Stimulated activated CD8-positive, alpha-beta memory T cell treated with anti-CD3 and anti-CD28 coated beads, Interleukin-15, amount 100 ng/mL, for 24 hours (primary cell): ENCODE results near the gene PAQR3.

Experiments used
- DNase-seq: peaks from one replicate; pipeline ENCODE4 v3.0.0-alpha.2; 2020; ENCODE audit warnings: low read depth

PAQR3 gene

GRCh38 chr4:78862314-78862737, 76.9 kb downstream of the PAQR3 start:
- no peak for DNase-seq
